ENCODE measurements around the gene FAM20C.

FAM20C gene

GRCh38 chr7:220151-220841 is 27.9 kb downstream of the FAM20C start:
- no peak overlapping the region for H3K4me3 ChIP-seq (ENCODE audit: low read length)
- no peaks in the 10 kb centered on the region for H3K27me3 ChIP-seq (ENCODE audit: control insufficient read depth, insufficient read depth, low read length)
- no peaks in the 10 kb centered on the region for H3K9me3 ChIP-seq (ENCODE audit: control insufficient read depth, low read length)
- H3K9ac ChIP-seq (ENCODE audit: low read length) = no peak overlapping the region
- H3K36me3 ChIP-seq (ENCODE audit: control insufficient read depth, insufficient read depth, low read length) = no peaks in the 10 kb centered on the region
- peaks cover 28% of the 10 kb centered on the region for H3K4me1 ChIP-seq (ENCODE audit: control insufficient read depth, insufficient read depth, low read length)

GRCh38 chr7:221978-222715 is 29.8 kb downstream of the FAM20C start:
- H3K36me3 ChIP-seq (ENCODE audit: control insufficient read depth, insufficient read depth, low read length) = no peaks in the 10 kb centered on the region
- peaks cover 35% of the 10 kb centered on the region for H3K4me1 ChIP-seq (ENCODE audit: control insufficient read depth, insufficient read depth, low read length)
- H3K4me3 ChIP-seq (ENCODE audit: low read length) = no peak overlapping the region
- H3K9ac ChIP-seq (ENCODE audit: low read length) = no peak overlapping the region
- H3K27me3 ChIP-seq (ENCODE audit: control insufficient read depth, insufficient read depth, low read length) = no peaks in the 10 kb centered on the region
- no peaks in the 10 kb centered on the region for H3K9me3 ChIP-seq (ENCODE audit: control insufficient read depth, low read length)

GRCh38 chr7:222716-223041 is 30.3 kb downstream of the FAM20C start:
- Histone ChIP-seq H3K9me3 (ENCODE audit: control insufficient read depth, low read length) (no peaks in the 10 kb centered on the region), H3K36me3 (ENCODE audit: control insufficient read depth, insufficient read depth, low read length) (no peaks in the 10 kb centered on the region), H3K4me3 (ENCODE audit: low read length) (no peak overlapping the region), H3K27me3 (ENCODE audit: control insufficient read depth, insufficient read depth, low read length) (no peaks in the 10 kb centered on the region), H3K9ac (ENCODE audit: low read length) (no peak overlapping the region), H3K4me1 (ENCODE audit: control insufficient read depth, insufficient read depth, low read length) (peaks cover 35% of the 10 kb centered on the region)

DNA sequence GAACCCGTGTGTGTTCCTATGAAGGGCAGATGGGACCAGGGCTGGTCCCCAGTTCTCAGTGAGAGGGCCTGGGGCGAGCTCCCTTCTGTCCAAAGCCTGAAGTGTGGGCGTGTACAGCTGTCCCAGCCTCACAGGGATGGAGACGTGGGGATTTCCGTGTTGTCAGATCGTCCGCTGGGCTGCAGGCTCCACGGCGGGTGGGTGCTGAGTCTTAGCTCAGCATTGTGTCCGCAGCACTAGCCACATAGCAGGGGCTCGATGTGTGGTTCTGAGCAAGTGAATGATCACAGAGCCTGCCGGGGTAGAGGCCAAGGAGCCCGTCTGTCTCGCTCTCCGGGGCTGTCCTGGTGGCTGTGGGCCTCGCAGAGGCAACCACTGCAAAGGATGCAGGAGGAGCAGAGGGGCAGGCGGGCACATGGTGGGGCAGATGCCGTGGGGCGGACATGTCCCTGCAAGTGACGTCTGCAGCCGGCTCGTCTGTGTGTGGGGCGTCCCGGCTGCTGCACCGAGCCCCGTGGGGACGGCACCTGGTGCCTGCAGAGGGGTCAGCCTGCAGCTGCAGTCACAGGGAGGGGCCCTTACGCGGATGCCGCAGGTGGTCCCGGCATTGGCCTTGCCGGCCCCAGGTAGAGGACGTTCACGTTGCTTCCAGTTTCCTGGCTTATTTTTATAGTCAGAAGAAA is 30.9 kb downstream of the FAM20C start:
- no peaks in the 10 kb centered on the region for H3K36me3 ChIP-seq (ENCODE audit: control insufficient read depth, insufficient read depth, low read length)
- no peaks in the 10 kb centered on the region for H3K27me3 ChIP-seq (ENCODE audit: control insufficient read depth, insufficient read depth, low read length)
- no peaks in the 10 kb centered on the region for H3K9me3 ChIP-seq (ENCODE audit: control insufficient read depth, low read length)
- peaks cover 34% of the 10 kb centered on the region for H3K4me1 ChIP-seq (ENCODE audit: control insufficient read depth, insufficient read depth, low read length)
- H3K4me3 ChIP-seq (ENCODE audit: low read length) = no peak overlapping the region
- no peak overlapping the region for H3K9ac ChIP-seq (ENCODE audit: low read length)

- H3K4me3 ChIP-seq (ENCODE audit: low read length) = no peak overlapping the region
- H3K27me3 ChIP-seq (ENCODE audit: control insufficient read depth, insufficient read depth, low read length) = no peaks in the 10 kb centered on the region
- no peaks in the 10 kb centered on the region for H3K9me3 ChIP-seq (ENCODE audit: control insufficient read depth, low read length)
- peaks cover 29% of the 10 kb centered on the region for H3K4me1 ChIP-seq (ENCODE audit: control insufficient read depth, insufficient read depth, low read length)
- no peak overlapping the region for H3K9ac ChIP-seq (ENCODE audit: low read length)
- H3K36me3 ChIP-seq (ENCODE audit: control insufficient read depth, insufficient read depth, low read length) = no peaks in the 10 kb centered on the region
These were observed 31.5 kb downstream of the FAM20C start for GRCh38 chr7:223861-224260.

- no peak overlapping the region for H3K4me3 ChIP-seq (ENCODE audit: low read length)
- H3K9ac ChIP-seq (ENCODE audit: low read length) = no peak overlapping the region
- no peaks in the 10 kb centered on the region for H3K9me3 ChIP-seq (ENCODE audit: control insufficient read depth, low read length)
- no peaks in the 10 kb centered on the region for H3K36me3 ChIP-seq (ENCODE audit: control insufficient read depth, insufficient read depth, low read length)
- H3K4me1 ChIP-seq (ENCODE audit: control insufficient read depth, insufficient read depth, low read length) = peaks cover 10% of the 10 kb centered on the region
- no peaks in the 10 kb centered on the region for H3K27me3 ChIP-seq (ENCODE audit: control insufficient read depth, insufficient read depth, low read length)
These were observed 34.0 kb downstream of the FAM20C start for GRCh38 chr7:226281-226895.

- peaks cover 19% of the 10 kb centered on the region for H3K4me1 ChIP-seq (ENCODE audit: control insufficient read depth, insufficient read depth, low read length)
- no peak overlapping the region for H3K9ac ChIP-seq (ENCODE audit: low read length)
- H3K36me3 ChIP-seq (ENCODE audit: control insufficient read depth, insufficient read depth, low read length) = no peaks in the 10 kb centered on the region
- H3K9me3 ChIP-seq (ENCODE audit: control insufficient read depth, low read length) = no peaks in the 10 kb centered on the region
- H3K4me3 ChIP-seq (ENCODE audit: low read length) = no peak overlapping the region
- H3K27me3 ChIP-seq (ENCODE audit: control insufficient read depth, insufficient read depth, low read length) = no peaks in the 10 kb centered on the region
These were observed 35.6 kb downstream of the FAM20C start for GRCh38 chr7:227926-228325.

GRCh38 chr7:228610-229009 is 36.2 kb downstream of the FAM20C start:
- Histone ChIP-seq H3K27me3 (ENCODE audit: control insufficient read depth, insufficient read depth, low read length) (no peaks in the 10 kb centered on the region), H3K36me3 (ENCODE audit: control insufficient read depth, insufficient read depth, low read length) (no peaks in the 10 kb centered on the region), H3K4me1 (ENCODE audit: control insufficient read depth, insufficient read depth, low read length) (peaks cover 19% of the 10 kb centered on the region), H3K4me3 (ENCODE audit: low read length) (no peak overlapping the region), H3K9me3 (ENCODE audit: control insufficient read depth, low read length) (no peaks in the 10 kb centered on the region), H3K9ac (ENCODE audit: low read length) (no peak overlapping the region)

GRCh38 chr7:229184-229964 is 37.0 kb downstream of the FAM20C start:
- no peaks in the 10 kb centered on the region for H3K27me3 ChIP-seq (ENCODE audit: control insufficient read depth, insufficient read depth, low read length)
- H3K4me3 ChIP-seq (ENCODE audit: low read length) = no peak overlapping the region
- no peaks in the 10 kb centered on the region for H3K9me3 ChIP-seq (ENCODE audit: control insufficient read depth, low read length)
- no peak overlapping the region for H3K9ac ChIP-seq (ENCODE audit: low read length)
- H3K4me1 ChIP-seq (ENCODE audit: control insufficient read depth, insufficient read depth, low read length) = peaks cover 26% of the 10 kb centered on the region
- no peaks in the 10 kb centered on the region for H3K36me3 ChIP-seq (ENCODE audit: control insufficient read depth, insufficient read depth, low read length)

DNA sequence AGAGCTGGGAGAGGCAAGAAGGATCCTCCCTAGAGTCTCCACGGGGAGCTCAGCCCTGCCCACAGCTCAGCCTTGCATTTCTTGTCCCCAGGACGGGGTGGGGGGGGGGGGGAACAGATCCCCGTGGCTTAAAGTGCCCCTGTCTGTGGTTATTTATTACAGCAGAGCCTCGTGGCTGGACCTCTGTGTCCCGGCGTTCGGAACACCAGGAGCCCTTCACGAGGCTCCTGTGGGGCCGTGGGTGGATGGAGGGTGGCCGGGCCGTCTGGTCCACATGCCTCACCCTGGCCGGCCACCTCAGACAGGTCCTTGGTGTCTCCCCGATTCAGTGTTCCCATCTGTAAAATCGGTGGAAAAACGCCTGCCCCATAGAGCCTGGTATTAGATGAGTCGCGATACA is 37.9 kb downstream of the FAM20C start:
- H3K9ac ChIP-seq (ENCODE audit: low read length) = no peak overlapping the region
- peaks cover 35% of the 10 kb centered on the region for H3K4me1 ChIP-seq (ENCODE audit: control insufficient read depth, insufficient read depth, low read length)
- no peaks in the 10 kb centered on the region for H3K9me3 ChIP-seq (ENCODE audit: control insufficient read depth, low read length)
- no peak overlapping the region for H3K4me3 ChIP-seq (ENCODE audit: low read length)
- H3K36me3 ChIP-seq (ENCODE audit: control insufficient read depth, insufficient read depth, low read length) = no peaks in the 10 kb centered on the region
- peaks cover 3% of the 10 kb centered on the region for H3K27me3 ChIP-seq (ENCODE audit: control insufficient read depth, insufficient read depth, low read length)

DNA sequence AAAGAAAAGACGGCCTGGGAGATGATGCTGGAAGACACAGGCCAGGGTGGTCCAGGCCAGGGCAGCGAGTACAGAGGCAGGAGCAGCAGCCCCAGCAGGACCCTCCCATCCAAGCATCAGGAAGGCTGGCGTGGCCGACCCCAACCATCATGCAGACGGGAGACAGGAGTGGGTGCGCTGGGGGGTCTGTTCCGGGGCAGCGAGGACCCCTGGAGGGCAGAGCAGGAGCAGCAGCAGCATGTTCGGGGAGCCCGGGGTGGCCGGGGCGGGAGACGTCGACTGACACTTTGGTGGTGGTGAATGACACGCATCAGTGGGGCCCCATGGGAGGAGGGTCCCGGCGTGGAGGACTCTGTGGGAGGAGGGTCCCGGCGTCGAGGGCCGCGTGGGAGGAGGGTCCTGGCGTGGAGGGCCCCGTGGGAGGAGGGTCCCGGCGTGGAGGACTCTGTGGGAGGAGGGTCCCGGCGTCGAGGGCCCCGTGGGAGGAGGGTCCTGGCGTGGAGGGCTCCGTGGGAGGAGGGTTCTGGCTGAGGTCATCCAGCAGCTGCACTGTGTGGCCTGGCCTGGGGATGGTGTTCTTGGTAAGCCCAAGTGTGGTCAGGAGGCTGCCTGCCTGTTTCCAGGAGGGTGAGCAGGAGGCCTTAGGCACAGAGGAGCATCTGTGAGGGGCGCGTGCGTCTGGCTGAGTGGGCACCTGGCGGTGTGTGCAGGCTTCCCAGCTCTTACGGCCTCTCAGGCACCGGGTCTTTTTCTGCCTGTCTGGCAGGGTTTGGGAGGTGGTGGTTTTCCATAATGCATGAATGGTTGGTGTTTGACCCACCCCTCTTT is 38.9 kb downstream of the FAM20C start:
- H3K27me3 ChIP-seq (ENCODE audit: control insufficient read depth, insufficient read depth, low read length) = peaks cover 3% of the 10 kb centered on the region
- H3K36me3 ChIP-seq (ENCODE audit: control insufficient read depth, insufficient read depth, low read length) = no peaks in the 10 kb centered on the region
- no peaks in the 10 kb centered on the region for H3K9me3 ChIP-seq (ENCODE audit: control insufficient read depth, low read length)
- no peak overlapping the region for H3K9ac ChIP-seq (ENCODE audit: low read length)
- H3K4me1 ChIP-seq (ENCODE audit: control insufficient read depth, insufficient read depth, low read length) = peaks cover 42% of the 10 kb centered on the region
- H3K4me3 ChIP-seq (ENCODE audit: low read length) = no peak overlapping the region

All from mucosa of stomach (tissue), 1 donor.